Stimulated activated CD8-positive, alpha-beta memory T cell treated with anti-CD3 and anti-CD28 coated beads, Interleukin-15, amount 100 ng/mL, for 24 hours (primary cell): Measurements from ENCODE around the gene LRIT2.

Experiments used
- DNase-seq: peaks from one replicate; pipeline ENCODE4 v3.0.0-alpha.2; 2020; ENCODE audit warnings: low read depth

The LRIT2 gene, protein sequence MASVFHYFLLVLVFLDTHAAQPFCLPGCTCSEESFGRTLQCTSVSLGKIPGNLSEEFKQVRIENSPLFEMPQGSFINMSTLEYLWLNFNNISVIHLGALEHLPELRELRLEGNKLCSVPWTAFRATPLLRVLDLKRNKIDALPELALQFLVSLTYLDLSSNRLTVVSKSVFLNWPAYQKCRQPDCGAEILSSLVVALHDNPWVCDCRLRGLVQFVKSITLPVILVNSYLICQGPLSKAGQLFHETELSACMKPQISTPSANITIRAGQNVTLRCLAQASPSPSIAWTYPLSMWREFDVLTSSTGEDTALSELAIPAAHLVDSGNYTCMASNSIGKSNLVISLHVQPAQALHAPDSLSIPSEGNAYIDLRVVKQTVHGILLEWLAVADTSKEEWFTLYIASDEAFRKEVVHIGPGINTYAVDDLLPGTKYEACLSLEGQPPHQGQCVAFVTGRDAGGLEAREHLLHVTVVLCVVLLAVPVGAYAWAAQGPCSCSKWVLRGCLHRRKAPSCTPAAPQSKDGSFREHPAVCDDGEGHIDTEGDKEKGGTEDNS

GRCh38 chr10:84225427-84226173 lies at the start of gene LRIT2:
LRIT2 (minus strand) TSS chr10:84225544; CDS start chr10:84225520, 24 bp downstream.
- DNase-seq, result no peak

DNA sequence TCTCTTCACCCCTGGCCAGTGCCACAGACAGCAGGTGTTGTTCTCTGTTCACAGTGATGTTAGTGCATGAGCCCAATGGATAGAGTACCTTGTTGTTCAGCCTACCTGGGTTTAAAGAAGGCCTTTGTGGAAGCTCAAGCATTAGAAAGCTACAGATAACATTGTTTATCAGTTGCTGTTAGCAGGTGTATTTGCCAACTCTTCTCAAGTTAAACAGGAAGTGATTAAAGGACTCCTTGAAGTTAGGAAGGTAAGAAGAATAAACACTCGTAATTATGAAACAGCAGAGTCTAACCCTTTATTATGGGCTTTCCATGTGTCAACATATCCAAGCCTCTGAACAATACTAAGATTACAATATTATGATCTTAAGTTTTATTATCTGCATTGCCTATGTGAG lies 45.4 kb upstream of the LRIT2 start:
- DNase-seq, result no peak

DNA sequence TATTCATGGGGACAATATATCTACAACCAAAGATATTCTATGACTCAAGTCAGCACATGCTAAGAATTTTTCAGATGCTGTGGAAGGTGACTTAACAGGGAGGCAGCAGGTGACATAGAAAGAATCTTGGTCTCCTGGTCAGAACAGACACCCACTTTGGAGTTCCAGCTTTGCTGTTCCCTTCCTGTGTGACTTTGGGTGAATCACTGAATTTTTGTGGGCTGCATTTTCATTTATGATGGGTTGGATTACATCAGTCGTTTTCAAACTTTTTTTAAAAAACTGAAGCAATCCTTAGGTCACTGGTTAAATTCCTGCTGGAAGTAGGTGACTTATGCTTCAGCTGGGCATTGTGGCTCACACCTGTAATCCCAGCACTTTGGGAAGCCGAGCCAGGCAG lies 44.4 kb upstream of the LRIT2 start:
- DNase-seq, result no peak

DNA sequence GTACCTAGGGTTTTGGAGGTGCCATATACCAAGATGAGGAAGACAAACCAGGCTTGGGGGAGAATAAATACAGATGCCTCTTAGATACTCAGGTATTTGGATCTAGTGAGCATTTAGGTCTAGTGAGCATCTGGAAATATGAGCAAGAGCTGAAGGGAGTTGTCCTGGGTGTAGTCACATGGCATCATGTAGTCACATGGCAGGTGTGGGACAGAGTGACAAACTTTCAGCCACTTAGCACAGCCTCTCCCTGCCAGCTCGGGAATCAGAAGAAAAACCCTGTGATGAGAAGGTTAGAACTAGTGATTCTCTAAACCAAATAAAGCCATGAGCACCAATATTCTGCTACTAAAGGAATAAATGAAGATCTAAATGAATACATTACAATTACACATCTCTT lies 43.8 kb upstream of the LRIT2 start:
- no peak for DNase-seq

- peak; percentile 40 for DNase-seq
Measured at GRCh38 chr10:84267503-84268126, 42.3 kb upstream of the LRIT2 start.

DNA sequence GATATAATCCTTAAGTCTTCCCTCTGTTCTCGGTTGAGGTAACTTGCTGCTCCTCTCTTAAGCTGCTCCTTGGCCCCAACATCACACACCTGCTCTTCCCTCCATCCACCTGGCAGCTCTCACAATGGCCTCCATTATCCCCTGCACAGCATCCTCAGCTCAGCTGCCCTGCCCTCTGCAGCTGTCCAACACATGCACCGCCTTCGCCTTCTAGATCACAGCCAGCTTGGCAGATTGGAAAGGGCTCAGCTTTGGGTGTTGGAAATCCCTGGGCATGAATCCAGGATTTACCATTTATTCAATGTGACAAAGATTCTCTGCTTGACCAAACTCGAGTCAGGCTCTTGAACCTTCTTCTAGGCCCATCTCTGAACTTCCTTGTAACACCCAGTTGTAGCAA lies 40.1 kb upstream of the LRIT2 start:
- no peak for DNase-seq

- peak; percentile 33 for DNase-seq
Measured at GRCh38 chr10:84264611-84265141, 39.3 kb upstream of the LRIT2 start.

DNA sequence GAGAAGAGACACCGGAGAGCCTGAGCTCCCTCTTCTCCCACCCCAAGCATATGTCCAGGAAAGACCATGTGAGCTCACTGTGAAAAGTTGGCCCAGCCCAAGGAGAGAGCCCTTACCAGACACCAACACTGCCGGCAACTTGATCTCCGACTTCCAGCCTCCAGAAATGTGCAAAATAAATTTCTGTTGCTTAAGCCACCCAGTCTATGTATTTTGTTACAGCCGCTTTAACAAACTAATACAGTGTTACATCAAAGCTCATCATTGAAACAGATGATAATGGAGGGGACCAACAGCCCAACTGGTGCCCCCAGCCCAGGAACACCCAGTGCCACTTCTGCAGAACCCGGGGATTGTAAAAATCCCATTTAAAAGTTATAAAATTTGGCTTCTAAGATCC lies 38.4 kb upstream of the LRIT2 start:
- DNase-seq, result no peak

GRCh38 chr10:84262190-84262956 lies 37.0 kb upstream of the LRIT2 start:
- DNase-seq, result no peak

- DNase-seq, result no peak
Measured at GRCh38 chr10:84261236-84261915, 36.0 kb upstream of the LRIT2 start.

DNA sequence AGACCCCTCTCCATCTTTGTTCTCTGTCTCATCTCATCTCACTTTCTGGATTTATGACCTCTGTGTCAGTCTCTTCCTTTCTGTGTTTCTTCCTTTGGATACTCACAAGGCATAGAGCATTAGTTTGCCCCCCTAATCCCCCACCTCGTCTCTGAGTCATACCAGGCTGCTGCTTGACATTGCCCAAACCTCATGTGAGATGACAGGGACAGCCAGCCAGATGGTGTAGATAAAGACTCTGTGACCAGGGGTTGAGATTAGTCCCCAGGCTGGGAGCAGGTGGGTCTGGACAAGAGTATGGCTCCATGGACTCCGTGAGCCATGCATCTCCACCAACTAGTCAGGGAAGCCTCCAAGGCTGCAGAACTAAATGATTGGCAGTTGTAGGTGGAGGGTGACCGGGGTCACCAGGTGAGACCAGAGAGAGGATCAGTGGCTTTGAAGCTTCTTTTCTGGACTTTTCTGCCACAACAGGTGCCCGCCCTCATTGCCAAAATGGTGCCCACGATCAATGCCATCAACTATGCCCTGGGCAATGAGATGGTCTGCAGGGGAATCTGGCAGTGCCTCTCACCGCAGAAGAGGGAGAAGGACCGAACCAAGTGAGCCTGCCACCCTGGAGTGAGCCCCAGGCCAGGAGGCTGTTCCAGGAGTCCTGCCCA lies 32.8 kb upstream of the LRIT2 start:
- no peak for DNase-seq

GRCh38 chr10:84257343-84258020 lies 32.1 kb upstream of the LRIT2 start:
- no peak for DNase-seq

- no peak for DNase-seq
Measured at GRCh38 chr10:84256510-84257342, 31.4 kb upstream of the LRIT2 start.

- DNase-seq, result no peak
Measured at GRCh38 chr10:84254552-84255478, 29.5 kb upstream of the LRIT2 start.

DNA sequence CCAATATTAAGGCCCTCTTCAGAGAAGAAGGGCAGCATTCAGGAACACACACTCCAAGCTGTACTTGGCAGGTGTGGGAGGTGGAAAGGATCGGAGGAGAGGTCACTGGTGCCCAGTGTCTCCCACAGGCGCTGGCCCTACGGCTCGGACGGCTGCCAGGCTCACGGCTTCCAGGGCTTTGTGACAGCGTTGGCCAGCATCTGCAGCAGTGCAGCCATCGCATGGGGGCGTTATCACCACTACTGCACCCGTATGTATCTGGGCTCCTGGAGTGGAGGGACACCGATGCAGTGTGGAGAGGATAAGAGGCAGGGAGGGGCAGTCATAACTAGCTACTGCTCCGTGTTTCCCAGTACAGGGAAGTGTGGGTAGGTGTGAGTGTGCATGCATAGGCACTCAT lies 23.4 kb upstream of the LRIT2 start:
- no peak for DNase-seq

- no peak for DNase-seq
Measured at GRCh38 chr10:84247496-84247895, 22.2 kb upstream of the LRIT2 start.

GRCh38 chr10:84244651-84245270 lies 19.4 kb upstream of the LRIT2 start, which contains the start of gene RGR:
RGR (plus strand) TSS chr10:84245053; CDS start chr10:84245091, 38 bp downstream.
- DNase-seq, result no peak
